Skeletal muscle cell (primary cell): ENCODE results near the gene MACC1.

Experiments used
- DNase-seq: peaks from one replicate; pipeline ENCODE4 v3.0.0-alpha.2; 2010; ENCODE audit warnings: low read depth
- H3K4me3 ChIP-seq: 2 replicates; pipeline ENCODE4 v1.5.1; 2011; ENCODE audit warnings: low read depth, mild to moderate bottlenecking, control low read depth, low read length, moderate library complexity

Gene MACC1

DNA sequence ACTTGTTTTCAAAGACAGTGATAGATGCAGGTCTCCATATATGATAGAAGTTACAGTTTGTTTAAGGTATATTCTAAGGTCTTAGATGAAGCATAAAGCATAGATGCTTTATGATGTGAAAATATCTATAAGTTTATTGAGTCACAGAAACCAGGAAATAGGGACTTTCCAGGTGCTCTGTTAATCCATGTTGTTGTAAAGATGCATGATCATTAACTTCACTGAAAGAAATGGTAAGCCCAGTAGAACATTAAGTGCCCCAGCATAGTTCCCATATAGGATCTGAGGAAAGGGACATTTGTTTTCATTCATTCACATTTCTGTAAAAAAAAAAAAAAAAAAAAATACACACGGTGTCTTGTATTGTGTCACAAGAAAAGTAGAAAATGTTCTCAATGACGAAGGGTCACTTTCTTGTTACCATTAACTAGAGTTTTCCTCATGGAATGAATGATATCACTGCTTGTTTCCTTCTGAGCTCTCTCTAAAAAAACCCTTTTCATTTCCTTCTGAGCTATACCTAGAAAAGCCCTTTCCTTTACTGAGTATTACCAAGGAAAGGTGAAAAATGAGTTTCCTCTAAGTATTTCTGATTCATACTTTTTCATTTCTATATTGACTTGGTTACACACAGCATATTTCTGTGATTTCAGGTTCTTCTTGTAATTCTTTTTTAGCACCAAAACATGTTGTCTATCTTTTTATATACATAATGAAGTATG is 105.2 kb downstream of the MACC1 start:
- no peak for DNase-seq

DNA sequence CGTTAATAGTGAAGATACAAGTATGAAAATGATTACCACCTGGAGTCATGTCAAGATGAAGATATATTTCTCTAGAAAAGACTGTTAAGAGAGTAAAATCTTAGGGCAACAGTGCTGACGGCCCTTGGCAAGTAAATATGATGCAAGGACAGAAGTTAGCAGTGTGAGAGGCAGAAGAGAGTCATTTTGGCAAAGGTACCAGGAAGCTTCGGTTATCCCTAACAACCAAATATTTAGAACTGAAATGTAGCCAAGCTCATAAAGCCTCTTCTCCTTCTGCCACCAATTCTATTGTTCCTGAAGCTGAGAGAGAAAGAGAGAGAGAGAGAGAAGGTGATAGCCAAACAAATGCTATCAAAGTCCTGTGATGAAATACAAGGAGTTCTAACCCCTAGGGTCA is 109.6 kb downstream of the MACC1 start:
- no peak for DNase-seq
- H3K4me3 ChIP-seq, result no peak overlapping the region

More for the DNA sequence above, 105.2 kb downstream of the MACC1 start:
- H3K4me3 ChIP-seq, result no peak overlapping the region

DNA sequence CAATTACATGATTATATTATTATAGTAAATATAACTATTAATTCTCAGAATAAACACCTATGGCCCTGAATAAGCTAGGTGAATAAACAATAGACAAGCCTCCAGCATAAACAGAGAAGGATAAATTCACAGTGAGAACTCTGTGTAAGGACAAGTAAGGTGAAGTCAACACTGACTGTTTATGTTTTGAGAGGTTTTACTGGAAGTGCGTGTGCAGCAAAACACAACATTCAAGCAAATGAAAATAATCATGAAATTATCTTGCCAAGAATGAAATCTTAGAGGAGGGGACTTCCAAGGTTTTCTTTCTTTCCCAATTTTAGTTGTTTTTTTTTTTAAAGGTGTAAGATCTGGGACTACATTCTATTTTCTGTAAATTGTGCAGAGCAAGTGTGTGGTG is 112.5 kb downstream of the MACC1 start:
- no peak for DNase-seq
- H3K4me3 ChIP-seq, result no peak overlapping the region

DNA sequence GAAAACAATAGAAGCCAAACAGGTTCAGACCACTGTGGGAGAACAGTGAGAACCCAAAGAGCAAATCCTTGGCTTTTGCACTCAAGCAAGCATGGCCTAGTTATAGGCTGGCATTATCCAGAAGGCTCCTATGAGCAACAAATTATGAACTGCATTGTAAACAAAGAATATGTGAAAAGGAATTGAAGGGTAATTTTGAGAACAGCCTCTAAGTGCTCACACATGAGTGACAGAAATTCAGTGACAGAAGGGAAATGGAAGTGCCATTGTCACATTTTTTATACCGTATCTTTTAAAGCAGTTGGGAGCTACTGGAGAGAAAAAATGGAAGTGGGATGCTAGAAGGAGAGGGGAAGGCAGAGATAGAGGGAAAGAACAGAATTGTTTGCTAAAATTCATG is 114.2 kb downstream of the MACC1 start:
- DNase-seq, result no peak
- H3K4me3 ChIP-seq, result no peak overlapping the region

DNA sequence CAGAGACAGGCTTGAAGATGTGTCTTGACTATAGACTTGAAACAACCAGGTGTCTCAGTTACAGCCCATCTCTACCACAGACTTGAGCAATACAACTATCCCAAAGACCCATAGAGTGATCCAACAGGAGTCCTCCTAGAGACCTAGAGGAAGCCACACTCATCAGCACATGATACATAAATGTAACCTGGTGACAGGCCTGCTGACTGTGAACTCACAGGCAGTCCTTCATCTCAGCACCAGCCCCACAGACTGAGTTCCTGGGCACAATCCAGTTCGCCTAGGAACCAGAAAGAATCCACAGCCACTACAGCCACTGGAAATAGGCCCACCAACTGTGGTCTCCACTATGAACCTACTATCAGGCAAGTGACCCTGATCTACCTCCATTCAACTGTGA is 121.3 kb downstream of the MACC1 start:
- DNase-seq, result no peak
- H3K4me3 ChIP-seq, result no peak overlapping the region

DNA sequence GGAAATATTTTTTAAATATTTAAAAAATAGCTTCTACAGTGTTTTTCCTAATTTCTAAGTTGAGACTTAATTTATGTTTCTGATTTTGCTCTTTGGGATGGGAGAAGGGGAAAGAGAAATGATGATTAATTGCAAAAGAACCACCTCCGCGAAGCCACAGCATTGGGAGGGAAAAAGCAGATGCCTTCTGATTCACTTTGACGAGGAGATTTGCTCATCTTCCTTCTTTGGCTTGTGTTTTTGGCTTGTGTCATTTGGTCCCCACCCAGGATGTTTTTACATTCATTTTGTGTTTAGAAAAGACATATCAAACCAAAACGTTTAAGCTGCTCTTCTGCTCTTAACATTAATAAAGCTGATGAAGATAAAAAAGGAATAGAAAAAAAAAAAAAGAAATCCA is 121.7 kb downstream of the MACC1 start:
- H3K4me3 ChIP-seq, result no peak overlapping the region
- DNase-seq, result no peak

DNA sequence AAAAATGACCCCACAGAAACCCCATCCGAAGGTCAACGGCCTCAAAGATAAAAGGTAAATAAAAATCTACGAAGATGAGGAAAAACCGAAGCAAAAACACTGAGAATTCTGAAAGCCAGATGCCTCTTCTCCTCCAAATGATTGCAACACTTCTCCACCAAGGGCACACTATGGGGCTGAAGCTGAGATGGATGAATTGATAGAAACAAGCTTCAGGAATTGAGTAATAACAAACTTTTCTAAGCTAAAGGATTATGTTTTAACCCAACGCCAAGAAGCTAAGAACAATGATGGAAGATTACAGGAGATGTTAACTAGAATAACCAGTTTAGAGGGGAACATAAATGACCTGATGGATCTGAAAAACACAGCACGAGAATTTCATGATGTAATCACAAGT is 127.8 kb downstream of the MACC1 start:
- no peak for DNase-seq
- no peak overlapping the region for H3K4me3 ChIP-seq

DNA sequence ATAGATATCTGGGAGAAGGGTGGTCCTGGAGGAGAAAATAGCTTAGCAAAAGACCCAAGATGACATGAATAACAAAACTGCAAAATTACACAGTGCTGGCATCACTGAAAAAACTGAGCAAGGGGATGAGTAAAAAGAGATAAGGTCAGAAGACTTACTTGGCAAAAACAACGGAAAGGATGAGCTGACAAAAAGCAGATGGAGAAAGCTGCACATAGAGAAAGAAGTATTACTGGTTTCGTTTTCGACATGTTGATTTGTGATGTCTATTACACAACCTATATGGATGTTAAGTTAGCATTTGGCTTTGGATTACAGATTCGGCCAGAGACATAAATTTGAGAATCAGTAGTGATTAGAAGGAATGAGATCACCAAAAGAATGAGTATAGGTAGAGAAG is 132.1 kb downstream of the MACC1 start:
- no peak for DNase-seq
- no peak overlapping the region for H3K4me3 ChIP-seq
